GM12874 (cell line): ENCODE measurements around the gene AGPAT3.

Experiments used
- TF ChIP-seq, protein P1 (sequence below): IDR thresholded peaks from 2 replicates; pipeline ENCODE4 v1.5.1; 2011; ENCODE audit warnings: low read depth, mild to moderate bottlenecking, control low read depth, low read length, moderate library complexity; ENCODE audit not compliant: insufficient read depth

Gene AGPAT3

DNA sequence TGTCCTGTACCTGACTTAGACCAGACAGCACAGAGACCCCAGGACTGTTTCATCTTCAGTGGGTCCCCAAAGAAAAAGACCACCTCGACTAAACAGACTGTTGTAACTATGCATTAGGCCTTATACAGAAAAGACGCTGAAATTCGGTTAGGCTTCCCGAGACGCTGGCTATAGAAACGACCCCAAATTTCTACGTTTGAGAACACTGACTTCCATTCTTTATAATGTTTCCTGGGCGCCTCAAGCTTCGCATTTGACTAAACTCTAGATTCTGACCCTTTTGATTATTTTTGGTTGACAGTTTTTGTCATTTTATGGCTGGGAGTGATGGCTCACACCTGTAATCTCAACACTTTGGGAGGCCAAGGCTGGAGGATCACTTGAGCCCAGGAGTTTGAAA, 146.1 kb downstream of the AGPAT3 start:
- TF ChIP-seq, protein P1, sequence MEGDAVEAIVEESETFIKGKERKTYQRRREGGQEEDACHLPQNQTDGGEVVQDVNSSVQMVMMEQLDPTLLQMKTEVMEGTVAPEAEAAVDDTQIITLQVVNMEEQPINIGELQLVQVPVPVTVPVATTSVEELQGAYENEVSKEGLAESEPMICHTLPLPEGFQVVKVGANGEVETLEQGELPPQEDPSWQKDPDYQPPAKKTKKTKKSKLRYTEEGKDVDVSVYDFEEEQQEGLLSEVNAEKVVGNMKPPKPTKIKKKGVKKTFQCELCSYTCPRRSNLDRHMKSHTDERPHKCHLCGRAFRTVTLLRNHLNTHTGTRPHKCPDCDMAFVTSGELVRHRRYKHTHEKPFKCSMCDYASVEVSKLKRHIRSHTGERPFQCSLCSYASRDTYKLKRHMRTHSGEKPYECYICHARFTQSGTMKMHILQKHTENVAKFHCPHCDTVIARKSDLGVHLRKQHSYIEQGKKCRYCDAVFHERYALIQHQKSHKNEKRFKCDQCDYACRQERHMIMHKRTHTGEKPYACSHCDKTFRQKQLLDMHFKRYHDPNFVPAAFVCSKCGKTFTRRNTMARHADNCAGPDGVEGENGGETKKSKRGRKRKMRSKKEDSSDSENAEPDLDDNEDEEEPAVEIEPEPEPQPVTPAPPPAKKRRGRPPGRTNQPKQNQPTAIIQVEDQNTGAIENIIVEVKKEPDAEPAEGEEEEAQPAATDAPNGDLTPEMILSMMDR, result no peak

DNA sequence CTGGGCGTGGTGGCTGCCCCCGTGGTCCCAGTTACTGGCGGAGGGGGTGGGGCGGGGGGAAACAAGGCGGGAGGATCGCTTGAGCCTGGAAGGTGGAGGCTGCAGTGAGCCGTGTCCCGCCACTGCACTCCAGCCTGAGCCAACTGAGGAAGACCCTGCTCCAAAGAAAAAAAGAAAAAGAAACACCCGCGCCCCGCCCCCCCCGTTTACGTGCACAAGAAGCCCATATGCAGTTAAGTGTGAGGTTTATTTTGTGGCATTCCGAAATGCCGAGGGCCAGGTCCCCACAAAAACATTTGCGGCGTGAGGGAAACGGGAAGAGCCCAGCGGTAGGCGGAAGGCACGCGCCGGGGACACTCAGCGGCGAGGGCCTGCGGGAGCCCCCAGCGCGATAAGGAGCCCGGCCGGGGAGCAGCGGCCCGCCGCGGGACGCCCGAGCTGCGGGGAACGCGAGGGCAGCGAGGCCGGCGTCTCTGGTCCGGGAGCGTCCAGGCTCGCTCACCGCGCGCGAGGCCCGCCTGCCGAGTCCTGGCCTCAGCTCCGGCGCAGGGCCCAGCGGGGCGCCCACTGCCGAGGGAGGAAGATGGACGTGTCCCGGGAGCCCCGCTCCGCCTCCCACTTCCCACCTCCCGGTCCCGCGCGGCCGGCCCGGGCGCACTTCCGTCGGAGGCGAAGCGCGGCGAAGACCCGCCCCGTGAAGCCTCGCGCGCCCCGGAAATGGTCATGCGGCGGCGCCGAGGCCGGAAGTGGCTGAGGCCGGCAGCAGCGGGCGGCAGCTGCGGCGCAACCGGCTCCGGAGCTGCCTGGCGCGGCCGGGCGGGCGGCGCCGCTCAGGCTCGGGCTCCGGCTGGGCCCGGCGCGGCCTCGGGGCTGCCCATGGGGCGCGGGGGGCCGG, 146.8 kb downstream of the AGPAT3 start, which contains the start of gene TRAPPC10:
TRAPPC10 (plus strand) TSS at position 731 of the 895 bp plus-strand sequence. CDS start 185 bp downstream, outside the sequence.
- TF ChIP-seq, protein P1, result no peak

DNA sequence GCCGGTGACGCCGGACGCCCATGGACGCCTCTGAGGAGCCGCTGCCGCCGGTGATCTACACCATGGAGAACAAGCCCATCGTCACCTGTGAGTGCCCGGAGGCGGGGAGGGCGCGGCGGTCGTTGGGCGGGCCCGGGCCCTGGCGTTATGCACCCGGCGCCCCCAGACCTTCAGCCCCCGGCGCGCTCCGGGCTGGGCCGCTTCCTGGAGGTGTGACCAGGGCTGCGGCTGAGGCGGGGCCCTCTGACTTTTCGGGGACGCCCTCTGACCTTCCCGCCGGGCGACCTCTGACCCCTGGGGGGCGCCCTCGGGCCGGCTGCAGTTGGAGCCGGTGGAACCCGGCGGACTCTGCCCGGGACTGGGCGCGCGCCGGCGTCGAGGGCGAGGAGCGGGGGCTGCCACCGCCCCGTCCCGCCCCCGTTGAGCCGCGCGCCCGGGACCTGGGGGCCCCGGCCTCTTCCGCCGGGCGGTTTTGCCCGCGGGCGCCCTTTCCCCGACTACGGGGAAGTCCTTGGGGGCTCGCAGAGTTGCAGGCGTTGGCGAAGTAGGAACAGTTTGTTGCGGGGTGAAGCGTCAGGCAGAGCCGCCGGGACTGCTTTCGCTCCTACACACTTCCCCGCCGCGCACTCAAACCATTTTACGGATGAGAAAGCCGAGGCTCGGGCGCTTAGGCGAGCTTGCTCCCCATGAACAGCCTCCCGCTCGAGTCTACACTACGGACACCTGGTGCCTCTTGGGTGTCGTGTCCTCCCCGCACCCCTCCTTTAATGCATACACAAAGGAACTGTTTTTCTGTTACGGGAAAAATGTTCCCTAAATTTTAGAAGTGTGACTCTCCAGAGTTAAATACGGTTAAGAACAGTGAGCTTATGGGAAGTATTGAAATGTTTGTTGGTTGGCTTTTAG, 147.7 kb downstream of the AGPAT3 start:
- TF ChIP-seq, protein P1, result peak; percentile 58

DNA sequence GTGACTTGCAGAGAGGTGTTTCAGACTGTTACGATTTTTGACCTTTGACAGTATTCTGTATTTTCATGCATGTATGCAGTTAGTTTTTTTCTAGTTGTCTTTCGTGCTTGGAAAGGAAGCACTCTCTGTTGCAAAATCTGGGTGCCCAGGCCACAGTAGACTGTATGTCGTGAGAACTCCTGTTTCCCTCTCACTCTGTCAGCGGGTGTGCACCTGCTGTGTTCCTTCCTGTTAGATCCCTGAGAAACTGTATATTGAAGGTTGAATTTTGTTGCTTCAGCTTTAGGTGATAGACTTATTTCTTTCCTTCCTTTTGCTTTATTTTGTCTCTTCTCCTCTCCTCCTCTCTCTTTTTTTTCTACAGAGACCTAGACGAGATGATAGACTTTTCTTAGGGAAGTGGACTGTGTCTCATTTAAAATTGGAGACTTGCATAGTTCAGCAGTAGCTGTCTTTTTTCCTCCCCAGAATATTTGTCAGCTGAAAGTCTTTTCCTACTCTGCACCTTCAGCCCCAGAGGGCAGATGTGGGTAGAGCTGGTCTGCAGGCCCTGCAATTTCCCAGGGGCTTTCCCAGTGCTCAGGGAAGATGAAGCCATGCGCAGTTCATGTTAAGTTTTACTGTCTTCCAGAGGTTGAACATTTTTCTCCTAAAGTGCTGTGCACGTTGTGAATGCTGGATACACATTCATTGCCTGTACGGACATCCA, 148.5 kb downstream of the AGPAT3 start:
- TF ChIP-seq, protein P1, result no peak

DNA sequence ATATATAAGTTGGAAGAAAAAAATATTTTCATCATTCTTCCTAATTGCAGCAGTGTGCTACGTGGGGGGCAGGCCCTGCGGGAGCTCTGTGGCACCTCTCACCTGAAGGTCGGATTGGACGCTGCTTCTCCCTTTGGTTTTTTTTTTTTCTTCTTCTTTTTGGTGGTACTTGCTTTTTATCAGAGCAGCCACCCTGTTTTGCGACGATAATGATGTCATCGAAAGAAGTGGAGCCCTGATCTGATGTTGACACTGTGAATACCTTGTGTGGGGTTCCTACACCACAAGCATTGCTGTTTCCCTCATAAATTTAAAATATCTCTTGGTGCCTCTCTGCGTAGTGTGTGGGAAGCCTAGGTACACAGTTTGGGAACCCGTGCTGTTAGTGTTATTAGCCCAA, 152.6 kb downstream of the AGPAT3 start:
- TF ChIP-seq, protein P1, result no peak

DNA sequence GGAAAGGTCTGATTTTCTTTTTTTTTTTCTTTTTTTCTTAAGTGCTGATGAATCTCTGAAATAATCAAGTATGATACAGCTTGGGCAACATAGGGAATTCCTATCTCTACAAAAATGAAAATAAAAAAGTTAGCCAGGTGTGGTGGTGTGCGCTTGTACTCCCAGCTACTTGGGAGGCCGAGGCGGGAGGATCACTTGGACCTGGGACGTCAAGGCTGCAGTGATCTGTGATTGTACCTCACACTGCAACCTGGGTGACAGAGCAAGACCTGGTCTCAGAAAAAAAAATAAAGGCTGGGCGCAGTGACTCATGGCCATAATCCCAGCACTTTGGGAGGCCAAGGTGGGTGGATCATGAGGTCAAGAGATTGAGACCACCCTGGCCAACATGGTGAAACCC, 153.1 kb downstream of the AGPAT3 start:
- TF ChIP-seq, protein P1, result no peak
